IPS-20b (cell line): Measurements from ENCODE around the gene KLC3.

Source experiments
- H3K27ac ChIP-seq: one replicate; pipeline ENCODE4 v1.5.1; 2013; ENCODE audit warnings: low read length
- H3K27me3 ChIP-seq: 2 replicates; pipeline ENCODE4 v1.6.1; 2013; ENCODE audit warnings: mild to moderate bottlenecking, low read length, inconsistent platforms; ENCODE audit not compliant: insufficient read depth
- H3K36me3 ChIP-seq: 2 replicates; pipeline ENCODE4 v1.6.1; 2013; ENCODE audit warnings: low read depth, mild to moderate bottlenecking, inconsistent platforms, low read length, moderate library complexity; ENCODE audit not compliant: insufficient read depth
- H3K4me1 ChIP-seq: 2 replicates; pipeline ENCODE4 v1.6.1; 2013; ENCODE audit warnings: mild to moderate bottlenecking, control low read depth, inconsistent platforms, low read length, moderate library complexity; ENCODE audit not compliant: insufficient read depth
- H3K4me3 ChIP-seq: 2 replicates; pipeline ENCODE4 v1.5.1; 2013; ENCODE audit warnings: mild to moderate bottlenecking, low read length, inconsistent platforms
- H3K9ac ChIP-seq: 2 replicates; pipeline ENCODE4 v1.6.1; 2013; ENCODE audit warnings: low read depth, mild to moderate bottlenecking, inconsistent platforms, low read length, moderate library complexity
- H3K9me3 ChIP-seq: 2 replicates; pipeline ENCODE4 v1.6.1; 2013; ENCODE audit warnings: mild to moderate bottlenecking, low read depth, low read length, inconsistent platforms; ENCODE audit not compliant: insufficient read depth

The KLC3 gene

DNA sequence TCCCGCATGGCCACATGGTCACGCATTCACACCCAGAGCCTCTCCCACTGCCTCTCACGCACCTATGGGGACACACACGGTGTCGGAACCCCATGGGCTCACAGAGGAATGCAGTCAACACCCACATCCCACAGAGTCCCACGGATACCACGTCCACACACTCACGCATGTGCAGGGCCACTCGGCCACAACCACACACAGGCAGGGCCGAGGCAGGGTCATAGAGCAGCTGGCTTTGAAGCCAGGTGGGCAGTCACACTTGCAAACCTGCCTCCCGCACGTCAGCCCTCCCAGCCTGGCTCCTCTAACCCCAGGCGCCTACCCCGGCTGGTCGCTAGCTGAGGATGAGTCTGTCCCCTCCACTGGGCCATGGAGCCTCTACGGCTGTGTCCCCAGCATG, 21.7 kb downstream of the KLC3 start:
- H3K9me3 ChIP-seq = no peaks in the 10 kb centered on the region
- H3K36me3 ChIP-seq = peaks cover 71% of the 10 kb centered on the region

GRCh38 chr19:45363861-45364459, 23.4 kb downstream of the KLC3 start:
- Histone ChIP-seq H3K27me3 (no peaks in the 10 kb centered on the region), H3K4me3 (no peak overlapping the region), H3K9ac (no peak overlapping the region), H3K36me3 (peaks cover 66% of the 10 kb centered on the region), H3K27ac (no peak overlapping the region), H3K4me1 (no peaks in the 10 kb centered on the region), H3K9me3 (no peaks in the 10 kb centered on the region)

More for the DNA sequence above, 21.7 kb downstream of the KLC3 start:
- Histone ChIP-seq H3K9ac (no peak overlapping the region), H3K4me1 (no peaks in the 10 kb centered on the region), H3K27me3 (no peaks in the 10 kb centered on the region), H3K4me3 (no peak overlapping the region), H3K27ac (no peak overlapping the region)

DNA sequence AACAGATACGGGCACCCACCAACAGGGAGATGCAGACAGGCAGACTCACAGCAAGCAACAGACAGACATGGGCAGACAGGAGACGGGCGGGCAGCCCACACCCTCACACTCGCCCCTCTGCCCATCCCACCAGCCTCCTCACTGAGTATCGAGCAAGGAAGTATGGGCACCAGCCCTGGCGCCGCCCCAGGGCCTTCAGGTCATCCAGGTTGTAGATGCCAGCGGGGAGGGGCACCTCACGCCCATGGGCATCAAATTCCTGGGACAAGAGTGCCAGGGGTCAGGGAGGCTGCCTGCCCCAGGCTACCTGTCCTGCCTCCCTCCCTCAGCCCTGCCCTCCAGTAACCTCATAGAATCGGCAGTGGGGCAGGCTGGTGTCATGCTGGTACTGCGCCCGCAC, 24.1 kb downstream of the KLC3 start:
- Histone ChIP-seq H3K9me3 (no peaks in the 10 kb centered on the region), H3K9ac (no peak overlapping the region), H3K4me3 (no peak overlapping the region), H3K4me1 (no peaks in the 10 kb centered on the region), H3K27me3 (no peaks in the 10 kb centered on the region), H3K36me3 (peaks cover 60% of the 10 kb centered on the region), H3K27ac (no peak overlapping the region)

GRCh38 chr19:45368127-45368526, 27.6 kb downstream of the KLC3 start:
- no peak overlapping the region for H3K9ac ChIP-seq
- H3K9me3 ChIP-seq = no peaks in the 10 kb centered on the region
- H3K27me3 ChIP-seq = no peaks in the 10 kb centered on the region
- H3K36me3 ChIP-seq = peaks cover 38% of the 10 kb centered on the region
- no peak overlapping the region for H3K27ac ChIP-seq
- H3K4me1 ChIP-seq = no peaks in the 10 kb centered on the region
- no peak overlapping the region for H3K4me3 ChIP-seq

DNA sequence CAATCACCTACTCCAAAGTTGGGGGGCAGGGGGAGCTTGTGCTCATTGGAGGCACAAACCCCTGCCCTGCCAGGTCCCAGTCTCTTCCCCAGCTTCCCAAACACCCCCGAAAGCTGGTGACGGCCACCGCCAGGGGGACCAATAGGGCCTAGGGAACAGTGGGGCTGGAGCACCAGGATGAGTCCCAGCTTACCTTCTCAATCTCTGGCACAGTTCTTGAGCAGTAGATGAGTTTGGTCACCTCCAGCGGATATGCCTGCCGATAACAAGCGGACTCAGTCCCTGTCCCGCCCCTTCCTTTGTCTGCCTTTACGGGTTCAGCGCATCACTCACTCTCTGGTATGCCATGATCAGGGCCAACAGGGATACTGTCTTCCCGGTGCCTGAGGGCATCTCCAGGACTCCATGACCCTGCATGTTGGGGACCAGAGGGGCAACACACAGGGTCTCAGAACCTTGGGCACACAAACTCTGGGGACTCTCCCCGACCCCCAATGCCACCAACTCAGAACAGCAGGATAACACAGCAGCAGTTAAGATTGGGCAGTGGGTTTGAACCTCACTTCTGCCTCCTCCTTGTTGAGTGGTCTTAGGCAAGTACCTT, 28.3 kb downstream of the KLC3 start:
- Histone ChIP-seq H3K27ac (no peak overlapping the region), H3K4me3 (0 out of 2 replicates have a peak overlapping the region, but pooled peaks have one; percentile 16)

DNA sequence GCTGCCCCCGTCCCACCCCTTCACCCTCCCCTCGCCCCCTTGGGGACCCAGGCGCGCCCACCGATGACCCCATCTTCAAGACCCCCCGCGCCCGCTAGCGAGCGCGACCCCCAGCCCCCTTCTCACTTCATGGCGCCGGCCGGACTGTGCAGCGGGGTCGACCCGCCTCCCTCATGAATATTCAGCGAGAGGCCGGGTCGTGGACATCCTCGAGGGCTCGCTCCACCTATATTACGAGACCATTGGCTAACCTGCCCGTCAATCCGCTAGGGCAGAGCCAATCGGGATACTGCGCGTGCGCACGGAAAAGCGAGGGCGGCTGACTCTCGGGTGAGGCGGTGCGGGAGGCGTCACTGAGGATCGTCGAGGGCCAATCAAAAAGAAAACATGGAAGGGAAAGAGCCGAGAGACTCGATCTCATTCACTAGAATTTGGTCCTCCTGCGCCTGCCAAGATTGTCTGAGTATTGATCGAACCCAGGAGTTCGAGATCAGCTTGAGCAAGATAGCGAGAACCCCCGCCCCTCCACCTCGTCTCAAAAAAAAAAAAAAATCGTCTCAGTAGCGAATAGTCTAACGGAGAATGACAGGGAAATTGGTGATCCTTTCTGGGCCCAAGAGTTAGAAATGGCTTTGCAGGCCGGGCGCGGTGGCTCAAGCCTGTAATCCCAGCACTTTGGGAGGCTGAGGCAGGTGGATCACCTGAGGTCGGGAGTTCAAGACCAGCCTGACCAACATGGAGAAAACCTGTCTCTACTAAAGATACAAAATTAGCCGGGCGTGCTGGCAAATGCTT, 30.1 kb downstream of the KLC3 start, which contains the start of gene ERCC2:
Gene ERCC2 (minus strand): TSS at position 164 of the 795 bp plus-strand sequence. CDS start 33 bp downstream, at position 131.
- Histone ChIP-seq H3K4me3 (peak within 1 kb of the TSS; percentile 87), H3K27ac (no peak within 1 kb of the TSS)

More for the DNA sequence above, 28.3 kb downstream of the KLC3 start:
- H3K9ac ChIP-seq = no peak overlapping the region
- H3K36me3 ChIP-seq = peaks cover 34% of the 10 kb centered on the region
- no peaks in the 10 kb centered on the region for H3K9me3 ChIP-seq
- no peaks in the 10 kb centered on the region for H3K27me3 ChIP-seq
- H3K4me1 ChIP-seq = no peaks in the 10 kb centered on the region

DNA sequence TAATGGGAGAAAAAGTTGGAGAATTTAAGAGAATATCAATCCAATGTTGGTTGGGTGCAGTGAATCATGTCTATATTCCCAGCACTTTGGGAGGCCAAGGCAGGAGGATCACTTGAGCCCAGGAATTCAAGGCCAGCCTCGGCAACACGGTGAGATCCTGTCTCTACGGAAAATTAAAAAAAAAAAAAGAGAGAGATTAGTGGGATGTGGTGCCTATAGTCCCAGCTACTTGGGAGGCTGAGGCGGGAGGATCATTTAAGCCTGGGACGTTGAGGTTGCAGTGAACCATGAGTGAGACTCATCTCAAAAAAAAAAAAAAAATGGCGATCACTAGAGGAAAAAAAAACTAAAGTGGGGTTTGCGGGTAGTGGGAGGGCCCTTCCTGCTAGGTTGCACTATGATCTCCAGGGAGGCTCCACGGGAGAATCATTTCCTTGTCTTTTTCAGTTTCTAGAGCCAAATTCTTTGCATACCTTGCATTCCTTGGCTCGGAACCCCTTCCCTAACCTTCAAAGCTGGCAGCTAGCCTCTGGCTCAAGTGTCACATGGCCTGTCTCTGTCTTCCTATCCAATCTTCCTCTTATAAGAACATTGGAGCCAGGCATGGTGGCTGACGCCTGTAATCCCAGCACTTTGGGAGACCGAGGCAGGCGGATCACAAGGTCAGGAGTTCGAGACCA, 35.6 kb downstream of the KLC3 start:
- no peak overlapping the region for H3K4me3 ChIP-seq
- H3K9ac ChIP-seq = no peak overlapping the region
- H3K9me3 ChIP-seq = no peaks in the 10 kb centered on the region
- no peak overlapping the region for H3K27ac ChIP-seq
- no peaks in the 10 kb centered on the region for H3K36me3 ChIP-seq
- no peaks in the 10 kb centered on the region for H3K27me3 ChIP-seq
- H3K4me1 ChIP-seq = no peaks in the 10 kb centered on the region

More for the DNA sequence above, 30.1 kb downstream of the KLC3 start, which contains the start of gene ERCC2:
- Histone ChIP-seq H3K9ac (peak within 1 kb of the TSS; percentile 86), H3K9me3 (no peaks in the 10 kb centered on the region), H3K27me3 (no peaks in the 10 kb centered on the region), H3K4me1 (no peaks in the 10 kb centered on the region), H3K36me3 (peaks cover 21% of the 10 kb centered on the region)

DNA sequence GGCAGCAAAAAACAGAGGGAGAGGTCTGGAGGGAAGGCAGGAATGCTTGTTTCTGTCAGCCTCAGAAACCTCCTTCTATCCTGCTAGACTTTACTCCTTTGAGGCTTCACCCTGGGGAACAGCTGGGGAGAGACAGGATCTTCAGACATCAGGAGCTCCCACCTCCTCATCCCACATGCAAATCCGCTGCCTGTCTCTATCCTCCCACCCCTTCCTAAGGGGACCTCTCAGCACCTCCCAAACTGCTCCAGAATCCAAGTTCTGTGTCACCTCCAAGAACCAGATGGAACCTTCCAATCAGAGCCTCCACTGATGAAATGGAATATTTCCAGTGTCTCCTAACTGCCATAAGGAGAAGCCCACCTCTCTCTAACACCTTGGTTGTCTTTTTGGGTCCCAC, 39.6 kb downstream of the KLC3 start:
- H3K4me3 ChIP-seq = no peak overlapping the region
- H3K9me3 ChIP-seq = no peaks in the 10 kb centered on the region
- no peaks in the 10 kb centered on the region for H3K4me1 ChIP-seq
- H3K27me3 ChIP-seq = peaks cover 7% of the 10 kb centered on the region; the same call in 1 of the 2 replicates
- H3K9ac ChIP-seq = no peak overlapping the region
- no peak overlapping the region for H3K27ac ChIP-seq
- no peaks in the 10 kb centered on the region for H3K36me3 ChIP-seq

- no peak overlapping the region for H3K27ac ChIP-seq
These were observed 41.9 kb downstream of the KLC3 start for GRCh38 chr19:45382426-45382825.

GRCh38 chr19:45385392-45386221, 45.1 kb downstream of the KLC3 start:
- peaks cover 29% of the 10 kb centered on the region for H3K27me3 ChIP-seq
- H3K4me1 ChIP-seq = no peaks in the 10 kb centered on the region
- H3K4me3 ChIP-seq = peak overlapping the region; percentile 35; the same call in 1 of the 2 replicates
- no peaks in the 10 kb centered on the region for H3K36me3 ChIP-seq
- no peak overlapping the region for H3K9ac ChIP-seq
- H3K9me3 ChIP-seq = no peaks in the 10 kb centered on the region
- no peak overlapping the region for H3K27ac ChIP-seq

More at GRCh38 chr19:45382426-45382825, 41.9 kb downstream of the KLC3 start:
- Histone ChIP-seq H3K36me3 (no peaks in the 10 kb centered on the region), H3K4me1 (no peaks in the 10 kb centered on the region), H3K4me3 (no peak overlapping the region), H3K9ac (no peak overlapping the region), H3K27me3 (peaks cover 29% of the 10 kb centered on the region), H3K9me3 (no peaks in the 10 kb centered on the region)

DNA sequence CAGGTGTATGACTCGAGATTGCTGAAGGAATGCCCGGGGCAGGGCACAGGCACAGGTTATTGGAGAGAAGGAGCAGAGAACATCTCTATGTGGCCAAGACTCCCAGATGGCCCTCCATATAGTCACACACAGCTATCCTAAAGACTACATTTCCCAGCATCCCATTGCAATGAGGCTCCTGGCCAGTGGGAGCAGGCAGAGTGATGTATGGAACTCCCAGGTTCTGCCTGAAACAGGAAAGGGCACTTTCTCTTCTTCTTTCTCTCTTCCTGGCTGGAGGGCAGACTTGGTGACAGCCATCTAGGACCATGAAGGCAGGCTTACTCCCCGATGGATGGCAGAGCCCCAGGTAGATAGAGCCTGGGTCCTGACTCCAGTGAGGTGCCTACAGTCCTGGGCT, 50.8 kb downstream of the KLC3 start:
- Histone ChIP-seq H3K4me1 (no peaks in the 10 kb centered on the region), H3K27ac (no peak overlapping the region), H3K4me3 (no peak overlapping the region), H3K27me3 (peaks cover 21% of the 10 kb centered on the region; the same call in 1 of the 2 replicates), H3K36me3 (no peaks in the 10 kb centered on the region), H3K9ac (no peak overlapping the region), H3K9me3 (no peaks in the 10 kb centered on the region)
